Karpas-422 (cell line): ENCODE measurements around the gene ANKS1B. TPM values are rescaled to one million over a fixed set of nuclear protein-coding genes. Genes with fewer than 3 reads are reported as not detected.

Source experiments
- DNase-seq: peaks from one replicate; pipeline ENCODE4 v3.0.0-alpha.2; 2015
- H2AFZ ChIP-seq: fragments of 200-600 bp; sonication (generic); 2 replicates; pipeline ENCODE4 v1.6.1; 2014; ENCODE audit warnings: antibody characterized with exemption, low read length, mixed read lengths
- H3K27ac ChIP-seq: fragments of 200-600 bp; sonication (generic); 2 replicates; pipeline ENCODE4 v1.5.1; 2014; ENCODE audit warnings: mild to moderate bottlenecking, low read length, moderate library complexity
- H3K27me3 ChIP-seq: fragments of 200-600 bp; sonication (generic); 2 replicates; pipeline ENCODE4 v1.6.1; 2014; ENCODE audit warnings: low read length, mixed read lengths
- H3K36me3 ChIP-seq: fragments of 200-600 bp; sonication (generic); 2 replicates; pipeline ENCODE4 v1.6.1; 2014; ENCODE audit warnings: low read length, mixed read lengths; ENCODE audit not compliant: insufficient read depth
- H3K4me1 ChIP-seq: fragments of 200-600 bp; sonication (generic); 2 replicates; pipeline ENCODE4 v1.6.1; 2014; ENCODE audit warnings: mild to moderate bottlenecking, low read length, mixed read lengths
- H3K4me2 ChIP-seq: fragments of 200-600 bp; sonication (generic); 2 replicates; pipeline ENCODE4 v1.6.1; 2014; ENCODE audit warnings: low read length, low read depth, mild to moderate bottlenecking; ENCODE audit not compliant: poor library complexity, severe bottlenecking
- H3K4me3 ChIP-seq: fragments of 200-600 bp; sonication (generic); 2 replicates; pipeline ENCODE4 v1.5.1; 2014; ENCODE audit warnings: mild to moderate bottlenecking, antibody characterized with exemption, low read length, mixed read lengths
- H3K79me2 ChIP-seq: fragments of 200-600 bp; sonication (generic); 2 replicates; pipeline ENCODE4 v1.6.1; 2014; ENCODE audit warnings: mild to moderate bottlenecking, low read length, mixed read lengths
- H3K9ac ChIP-seq: fragments of 200-600 bp; sonication (generic); 2 replicates; pipeline ENCODE4 v1.6.0; 2014; ENCODE audit warnings: low read length
- H3K9me2 ChIP-seq: fragments of 200-600 bp; sonication (generic), shearing (Covaris generic); replicated peaks from 2 replicates; pipeline ENCODE4 v1.6.0; 2014; ENCODE audit warnings: mild to moderate bottlenecking, low read length, moderate library complexity; ENCODE audit not compliant: insufficient read depth
- H3K9me3 ChIP-seq: fragments of 300-700, 200-600 bp; sonication (generic); 2 replicates; pipeline ENCODE4 v1.6.1; 2014; ENCODE audit warnings: low read length, mixed read lengths
- H4K20me1 ChIP-seq: fragments of 200-600 bp; sonication (generic); 2 replicates; pipeline ENCODE4 v1.6.1; 2014; ENCODE audit warnings: mild to moderate bottlenecking, antibody characterized with exemption, low read length, low read depth; ENCODE audit not compliant: insufficient read depth
- total RNA-seq: library from RNA; depleted of rRNA; stranded (reverse); fragments of >200 nt; shearing (Covaris generic); gene quantifications from 2 replicates; pipeline ENCODE4 v1.2.3, GENCODE V29; 2014; ENCODE audit warnings: low replicate concordance

ANKS1B gene
- total RNA-seq, 1 experiment from 2014 or later: 23.4 TPM

DNA sequence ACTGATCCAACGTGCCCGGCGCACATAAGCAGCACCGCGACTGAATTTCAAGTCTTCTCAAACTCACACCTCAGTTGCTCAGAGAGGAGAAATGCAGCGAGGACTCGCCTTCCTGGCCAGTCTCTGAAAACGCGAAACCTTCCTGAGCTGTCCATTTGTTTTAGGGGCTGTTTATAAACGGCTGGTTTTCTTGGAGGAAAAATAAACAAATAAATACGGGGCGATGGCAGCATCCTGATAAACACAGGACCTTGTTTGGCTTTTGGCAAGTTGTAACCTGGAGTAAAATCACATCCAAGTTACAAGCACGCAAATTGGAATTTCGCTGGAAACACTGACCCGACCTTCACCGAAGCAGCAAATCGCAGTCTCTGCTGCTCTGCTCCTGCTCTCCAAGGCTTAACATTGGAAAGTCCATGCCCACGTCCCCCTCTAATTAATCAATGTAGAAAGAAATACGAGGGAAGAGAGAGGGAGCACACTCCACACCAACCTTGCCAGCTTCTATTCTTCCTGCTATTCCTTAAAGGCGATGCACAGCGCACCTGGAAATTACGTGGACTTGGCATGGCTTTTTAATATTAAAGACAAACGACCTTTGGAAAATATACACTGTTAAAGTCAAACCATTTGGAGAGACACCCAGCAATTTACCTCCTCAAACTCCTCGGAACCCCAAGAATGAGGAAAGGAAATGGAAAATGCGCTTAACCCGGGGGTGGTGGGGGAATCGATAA, 1090.9 kb downstream of the ANKS1B start:
- no peaks in the 10 kb centered on the region for H3K27me3 ChIP-seq

DNA sequence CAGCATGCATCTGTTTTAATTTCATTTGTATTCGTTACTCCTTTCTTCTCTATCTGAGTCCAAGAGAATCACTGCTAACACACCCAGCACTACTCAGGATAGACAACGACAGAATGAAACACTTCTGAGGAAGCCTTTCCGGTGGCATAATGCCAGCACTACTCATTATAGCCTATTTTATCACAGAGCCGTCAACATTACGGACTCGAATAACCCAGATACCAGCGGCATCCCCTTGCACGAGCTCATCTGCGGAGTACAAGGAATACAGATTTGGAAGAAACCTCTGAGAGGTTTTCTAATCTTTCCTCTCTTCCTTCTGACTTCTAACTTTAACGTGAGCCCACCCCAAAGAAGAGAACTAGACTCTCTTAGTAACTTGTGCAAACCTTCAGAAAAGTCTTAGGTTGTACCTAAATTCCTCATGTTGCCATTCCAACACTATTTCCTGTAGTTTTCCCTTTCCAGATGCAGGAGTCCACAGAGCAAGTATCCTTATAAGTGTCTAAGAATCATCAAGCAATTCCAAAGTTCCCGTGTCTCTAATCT, 1091.5 kb downstream of the ANKS1B start:
- no peaks in the 10 kb centered on the region for H3K4me1 ChIP-seq
- H3K4me3 ChIP-seq: no peak overlapping the region
- no peaks in the 10 kb centered on the region for H3K79me2 ChIP-seq
- H3K9me2 ChIP-seq: no peaks in the 10 kb centered on the region
- peak; percentile 15 for DNase-seq
- H2AFZ ChIP-seq: no peak overlapping the region
- no peaks in the 10 kb centered on the region for H3K36me3 ChIP-seq
- H3K9ac ChIP-seq: no peak overlapping the region
- H4K20me1 ChIP-seq: no peaks in the 10 kb centered on the region
- no peaks in the 10 kb centered on the region for H3K27me3 ChIP-seq
- no peaks in the 10 kb centered on the region for H3K9me3 ChIP-seq
- no peak overlapping the region for H3K4me2 ChIP-seq
- no peak overlapping the region for H3K27ac ChIP-seq

More for the DNA sequence above, 1090.9 kb downstream of the ANKS1B start:
- Histone ChIP-seq H3K79me2 (no peaks in the 10 kb centered on the region), H3K36me3 (no peaks in the 10 kb centered on the region), H3K4me3 (no peak overlapping the region), H2AFZ (no peak overlapping the region), H3K27ac (no peak overlapping the region), H4K20me1 (no peaks in the 10 kb centered on the region), H3K9me3 (no peaks in the 10 kb centered on the region), H3K9me2 (no peaks in the 10 kb centered on the region), H3K9ac (no peak overlapping the region), H3K4me1 (no peaks in the 10 kb centered on the region), H3K4me2 (no peak overlapping the region)
- DNase-seq: peak; percentile 41

DNA sequence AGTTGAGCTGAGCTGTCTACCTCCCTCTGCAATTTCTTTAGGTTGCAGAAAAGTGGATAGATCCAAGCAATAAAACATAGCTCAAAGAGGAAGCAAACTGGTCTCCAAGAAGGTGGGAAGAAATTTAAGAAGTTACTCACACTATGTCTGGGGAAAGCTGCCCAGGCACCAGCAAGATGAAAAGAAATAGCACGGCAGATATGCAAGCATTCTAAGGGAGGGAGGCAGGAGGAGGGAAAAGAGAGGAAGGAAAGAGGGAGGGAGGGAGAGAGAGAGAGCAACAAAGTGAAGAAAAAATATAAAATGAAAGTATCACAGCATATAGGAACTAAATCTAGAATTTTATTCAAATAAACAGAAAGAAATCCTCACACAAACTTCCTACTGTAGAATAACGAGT, 1099.0 kb downstream of the ANKS1B start:
- no peak overlapping the region for H3K4me2 ChIP-seq
- no peaks in the 10 kb centered on the region for H3K27me3 ChIP-seq
- no peaks in the 10 kb centered on the region for H3K36me3 ChIP-seq
- no peak overlapping the region for H3K4me3 ChIP-seq
- no peaks in the 10 kb centered on the region for H4K20me1 ChIP-seq
- H3K9ac ChIP-seq: no peak overlapping the region
- DNase-seq: no peak
- H3K4me1 ChIP-seq: no peaks in the 10 kb centered on the region
- no peak overlapping the region for H3K27ac ChIP-seq
- no peak overlapping the region for H2AFZ ChIP-seq
- no peaks in the 10 kb centered on the region for H3K9me2 ChIP-seq
- H3K9me3 ChIP-seq: no peaks in the 10 kb centered on the region
- no peaks in the 10 kb centered on the region for H3K79me2 ChIP-seq

DNA sequence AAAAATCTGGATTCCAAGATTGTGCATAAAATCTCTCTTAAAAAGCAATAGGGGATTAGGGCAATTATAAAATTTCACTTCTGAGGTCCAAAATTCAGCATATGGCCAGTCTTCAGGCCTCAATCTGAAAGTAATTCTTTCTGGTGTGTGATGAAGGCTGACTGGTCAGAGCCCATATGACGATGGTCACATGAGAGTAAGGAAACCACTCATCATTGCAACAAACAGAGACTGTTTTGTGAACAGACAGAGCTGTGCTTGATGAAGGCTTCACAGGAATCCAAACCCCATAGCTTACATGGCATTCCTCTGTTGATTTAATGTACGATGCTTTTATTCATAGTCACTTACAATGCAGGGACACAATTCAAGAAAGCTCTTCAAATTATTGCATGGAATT, 1101.5 kb downstream of the ANKS1B start:
- no peak for DNase-seq
- Histone ChIP-seq H4K20me1 (no peaks in the 10 kb centered on the region), H3K4me2 (no peak overlapping the region), H3K9me3 (no peaks in the 10 kb centered on the region), H3K79me2 (no peaks in the 10 kb centered on the region), H2AFZ (no peak overlapping the region), H3K9ac (no peak overlapping the region), H3K27me3 (no peaks in the 10 kb centered on the region), H3K9me2 (no peaks in the 10 kb centered on the region), H3K4me1 (no peaks in the 10 kb centered on the region), H3K27ac (no peak overlapping the region), H3K4me3 (no peak overlapping the region), H3K36me3 (no peaks in the 10 kb centered on the region)

DNA sequence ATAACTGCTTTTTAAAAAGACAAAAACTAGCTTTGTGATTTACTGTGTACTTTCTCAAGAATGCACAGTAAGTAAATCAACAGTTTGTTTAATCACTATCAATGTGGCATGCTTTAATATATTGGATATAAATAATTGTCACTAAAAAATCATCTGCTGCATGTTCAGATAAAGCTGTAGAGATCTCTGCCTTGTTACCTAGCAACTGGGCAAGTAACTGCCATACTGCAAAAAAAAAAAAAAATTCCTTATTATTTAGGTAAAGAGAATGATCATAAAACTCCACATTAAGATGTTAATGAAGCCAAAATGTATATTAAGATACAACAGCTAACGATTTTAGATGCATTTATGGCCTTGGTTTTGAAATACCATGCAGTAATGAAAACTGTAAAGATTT, 1102.2 kb downstream of the ANKS1B start:
- H3K4me3 ChIP-seq: no peak overlapping the region
- H3K9me2 ChIP-seq: no peaks in the 10 kb centered on the region
- no peak overlapping the region for H3K27ac ChIP-seq
- no peak for DNase-seq
- H3K36me3 ChIP-seq: no peaks in the 10 kb centered on the region
- no peak overlapping the region for H3K9ac ChIP-seq
- H3K9me3 ChIP-seq: no peaks in the 10 kb centered on the region
- no peaks in the 10 kb centered on the region for H4K20me1 ChIP-seq
- no peaks in the 10 kb centered on the region for H3K79me2 ChIP-seq
- no peak overlapping the region for H3K4me2 ChIP-seq
- no peaks in the 10 kb centered on the region for H3K27me3 ChIP-seq
- H3K4me1 ChIP-seq: no peaks in the 10 kb centered on the region
- no peak overlapping the region for H2AFZ ChIP-seq

DNA sequence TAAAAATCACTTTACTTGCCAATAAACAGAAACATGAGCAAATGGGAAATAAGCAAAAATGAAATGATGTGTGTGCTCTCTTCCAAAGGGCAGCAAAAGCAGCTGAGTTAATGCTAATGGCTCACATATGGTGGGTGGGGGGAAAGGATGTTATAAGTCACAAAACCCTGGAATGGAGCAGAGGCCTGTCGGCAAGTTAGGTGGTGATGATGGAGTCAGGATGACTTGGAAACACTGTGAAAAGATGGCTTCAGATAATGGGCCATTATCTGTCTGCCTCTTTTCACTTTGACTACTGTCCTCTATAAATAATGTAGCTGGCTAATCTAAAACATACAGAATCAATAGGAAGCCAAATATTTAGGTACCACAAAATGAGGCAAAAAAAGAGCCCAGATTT, 1111.0 kb downstream of the ANKS1B start:
- DNase-seq: no peak

DNA sequence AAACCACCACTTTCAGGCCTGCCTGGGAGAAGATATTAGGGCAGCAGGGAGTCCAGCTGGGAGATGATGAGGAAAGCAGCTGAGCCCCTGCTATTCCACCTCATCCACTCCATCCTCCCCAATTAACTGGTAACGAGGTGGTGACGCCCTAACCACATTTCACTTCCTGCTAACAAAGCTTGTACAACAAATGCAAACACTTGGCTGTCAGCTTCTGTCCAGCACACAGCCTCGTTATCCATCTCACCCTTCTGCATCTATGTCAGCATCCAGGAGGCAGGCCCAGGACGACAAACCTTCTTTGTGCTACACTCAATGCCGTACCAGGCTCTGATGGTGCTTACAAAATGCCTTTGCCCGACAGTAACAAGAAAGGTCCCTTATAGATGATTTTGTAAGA, 1114.2 kb downstream of the ANKS1B start:
- Histone ChIP-seq H2AFZ (no peak overlapping the region), H3K9me3 (no peaks in the 10 kb centered on the region), H3K4me1 (no peaks in the 10 kb centered on the region), H4K20me1 (no peaks in the 10 kb centered on the region), H3K36me3 (no peaks in the 10 kb centered on the region), H3K4me3 (no peak overlapping the region), H3K27ac (no peak overlapping the region), H3K9ac (no peak overlapping the region), H3K4me2 (no peak overlapping the region), H3K79me2 (no peaks in the 10 kb centered on the region), H3K27me3 (no peaks in the 10 kb centered on the region), H3K9me2 (no peaks in the 10 kb centered on the region)
- peak; percentile 35 for DNase-seq

More for the DNA sequence above, 1111.0 kb downstream of the ANKS1B start:
- no peaks in the 10 kb centered on the region for H3K36me3 ChIP-seq
- no peak overlapping the region for H3K9ac ChIP-seq
- H3K9me3 ChIP-seq: no peaks in the 10 kb centered on the region
- no peaks in the 10 kb centered on the region for H3K4me1 ChIP-seq
- no peak overlapping the region for H3K4me2 ChIP-seq
- H3K9me2 ChIP-seq: no peaks in the 10 kb centered on the region
- H2AFZ ChIP-seq: no peak overlapping the region
- H4K20me1 ChIP-seq: no peaks in the 10 kb centered on the region
- H3K4me3 ChIP-seq: no peak overlapping the region
- H3K27me3 ChIP-seq: no peaks in the 10 kb centered on the region
- H3K79me2 ChIP-seq: no peaks in the 10 kb centered on the region
- H3K27ac ChIP-seq: no peak overlapping the region

DNA sequence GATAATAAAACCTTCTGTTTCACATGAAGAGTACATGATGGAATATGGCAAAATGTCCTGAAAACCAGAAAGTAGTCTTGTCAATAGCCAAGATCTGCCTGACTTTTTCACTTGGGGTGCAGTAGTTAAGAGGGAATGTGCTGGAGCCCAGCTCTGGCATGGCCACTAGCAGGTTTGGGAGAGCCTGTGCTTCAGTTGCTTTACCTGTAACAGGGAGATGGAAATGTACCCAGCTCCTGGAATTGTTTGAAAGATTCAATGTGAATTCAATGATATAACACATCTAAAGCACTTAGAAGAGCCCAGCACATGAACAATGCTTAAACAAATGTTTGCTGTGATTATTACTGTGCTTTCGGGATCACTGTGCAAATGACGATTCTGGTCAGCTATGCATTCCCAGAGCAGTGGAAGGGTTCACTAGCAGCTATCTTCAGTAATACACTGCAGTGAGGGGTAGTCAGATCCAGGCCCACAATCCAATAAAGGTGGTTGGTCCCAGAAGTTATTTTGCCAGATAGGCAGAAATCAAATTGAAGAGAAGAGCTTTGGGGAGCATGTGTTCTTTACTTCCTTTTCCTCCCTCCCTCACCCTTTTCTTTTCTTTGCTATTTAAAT, 1114.7 kb downstream of the ANKS1B start:
- DNase-seq: peak; percentile 23
- Histone ChIP-seq H3K9ac (no peak overlapping the region), H3K4me2 (no peak overlapping the region), H3K27ac (no peak overlapping the region), H4K20me1 (no peaks in the 10 kb centered on the region), H3K9me3 (no peaks in the 10 kb centered on the region), H2AFZ (no peak overlapping the region), H3K9me2 (no peaks in the 10 kb centered on the region), H3K27me3 (no peaks in the 10 kb centered on the region), H3K4me1 (no peaks in the 10 kb centered on the region), H3K36me3 (no peaks in the 10 kb centered on the region), H3K79me2 (no peaks in the 10 kb centered on the region), H3K4me3 (no peak overlapping the region)
